BJ (cell line): ENCODE measurements around the gene CUL7. TPM values are rescaled to one million over a fixed set of nuclear protein-coding genes. Genes with fewer than 3 reads are reported as not detected.

ENCODE experiments used
- CTCF ChIA-PET: fragments of 350-600 bp; formaldehyde crosslinking; extraction: SDS; loops from one replicate; lab custom pipeline; 2021; ENCODE audit warnings: antibody characterized with exemption, inconsistent platforms; lab: Yijun Ruan, JAX
- POLR2A ChIA-PET: fragments of 300-600 bp; sonication (Branson Sonifier 250); formaldehyde crosslinking; extraction: SDS; loops from one replicate; lab custom pipeline; 2021; ENCODE audit warnings: antibody characterized with exemption; lab: Charles Lee
- DNase-seq: peaks from one replicate; pipeline ENCODE4 v3.0.0-alpha.2; 2011; ENCODE audit warnings: low read depth
- H3K27me3 ChIP-seq: 2 replicates; pipeline ENCODE4 v1.6.0; 2011; ENCODE audit warnings: low read length; ENCODE audit not compliant: control insufficient read depth, insufficient read depth
- H3K36me3 ChIP-seq: 2 replicates; pipeline ENCODE4 v1.5.1; 2011; ENCODE audit warnings: low read length; ENCODE audit not compliant: control insufficient read depth, insufficient read depth
- H3K4me3 ChIP-seq: 2 replicates; pipeline ENCODE4 v1.5.1; 2011; ENCODE audit warnings: low read depth, mild to moderate bottlenecking, control low read depth, low read length
- CTCF ChIP-seq: IDR thresholded peaks from 2 replicates; pipeline ENCODE4 v1.5.1; 2011; ENCODE audit warnings: low read depth, mild to moderate bottlenecking, control low read depth, inconsistent platforms, low read length, moderate library complexity; ENCODE audit not compliant: insufficient read depth
- polyA plus RNA-seq: library from polyadenylated mRNA; depleted of rRNA; stranded (reverse); fragments of >200 nt; gene quantifications from 2 replicates; pipeline ENCODE4 v1.2.3, GENCODE V29; 2011

The CUL7 gene
- polyA plus RNA-seq, 1 experiment, result 50.7 TPM

GRCh38 chr6:43075670-43076463 is 22.2 kb upstream of the CUL7 start, which contains the start of gene PTK7:
TSS of gene PTK7 (plus strand) at chr6:43076314. CDS start at chr6:43076489, 175 bp downstream.
- DNase-seq, result no peak
- ChIA-PET CTCF (interaction anchor here (1.0 to 5.7 kb wide), 6 partner anchors 14 to 68 kb away, joined by 3 to 42 read pairs (median 3); no protein-coding TSS in a partner anchor), POLR2A (interaction anchor here (0.5 to 2.0 kb wide), 3 partner anchors 45 to 820 kb away, joined by 3 to 12 read pairs (median 7); no protein-coding TSS in a partner anchor)
- Histone ChIP-seq H3K36me3 (0 out of 2 replicates have a peak, but pooled peaks cover 1% of the 10 kb centered on the region), H3K4me3 (peak within 1 kb of the TSS; percentile 79), H3K27me3 (no peaks in the 10 kb centered on the region)
- no peak for TF ChIP-seq CTCF

- POLR2A ChIA-PET, result interaction anchor here (1.0 kb wide), 1 partner anchor 46 kb away, joined by 3 read pairs; no protein-coding TSS in a partner anchor
- CTCF ChIA-PET, result interaction anchor here (1.1 to 5.7 kb wide), 5 partner anchors 22 to 68 kb away, joined by 3 to 42 read pairs (median 5); no protein-coding TSS in a partner anchor
- no peak for TF ChIP-seq CTCF
- no peak for DNase-seq
- Histone ChIP-seq H3K27me3 (no peaks in the 10 kb centered on the region), H3K36me3 (0 out of 2 replicates have a peak, but pooled peaks cover 1% of the 10 kb centered on the region), H3K4me3 (peak overlapping the region; percentile 79)
Observed at GRCh38 chr6:43074847-43075669, 21.4 kb upstream of the CUL7 start.

GRCh38 chr6:43070028-43070632 is 16.5 kb upstream of the CUL7 start:
- ChIA-PET POLR2A (no interaction called here), CTCF (interaction anchor here (0.6 to 3.8 kb wide), 11 partner anchors 10 to 77 kb away, joined by 3 to 39 read pairs (median 4); no protein-coding TSS in a partner anchor)
- H3K36me3 ChIP-seq, result peaks cover 8% of the 10 kb centered on the region; the same call in 1 of the 2 replicates
- no peaks in the 10 kb centered on the region for H3K27me3 ChIP-seq
- TF ChIP-seq CTCF, result peak; percentile 78
- H3K4me3 ChIP-seq, result no peak overlapping the region
- DNase-seq, result no peak

- Histone ChIP-seq H3K27me3 (no peaks in the 10 kb centered on the region), H3K36me3 (peaks cover 7% of the 10 kb centered on the region; the same call in 1 of the 2 replicates), H3K4me3 (no peak overlapping the region)
- TF ChIP-seq CTCF, result no peak
- ChIA-PET CTCF (interaction anchor here (0.6 to 3.7 kb wide), 4 partner anchors 10 to 274 kb away, joined by 3 to 23 read pairs (median 4); no protein-coding TSS in a partner anchor), POLR2A (no interaction called here)
- DNase-seq, result no peak
Observed at GRCh38 chr6:43062818-43063217, 9.2 kb upstream of the CUL7 start.
